ENCODE results near the gene RASA3. TPM values are rescaled to one million over a fixed set of nuclear protein-coding genes. Genes with fewer than 3 reads are reported as not detected.

The RASA3 gene
- total and polyA plus RNA-seq, 2 of the 8 experiments (the other 6 are each of a cell fraction or from before 2014, with no cell fraction given): 7.5 to 21.9 TPM

DNA sequence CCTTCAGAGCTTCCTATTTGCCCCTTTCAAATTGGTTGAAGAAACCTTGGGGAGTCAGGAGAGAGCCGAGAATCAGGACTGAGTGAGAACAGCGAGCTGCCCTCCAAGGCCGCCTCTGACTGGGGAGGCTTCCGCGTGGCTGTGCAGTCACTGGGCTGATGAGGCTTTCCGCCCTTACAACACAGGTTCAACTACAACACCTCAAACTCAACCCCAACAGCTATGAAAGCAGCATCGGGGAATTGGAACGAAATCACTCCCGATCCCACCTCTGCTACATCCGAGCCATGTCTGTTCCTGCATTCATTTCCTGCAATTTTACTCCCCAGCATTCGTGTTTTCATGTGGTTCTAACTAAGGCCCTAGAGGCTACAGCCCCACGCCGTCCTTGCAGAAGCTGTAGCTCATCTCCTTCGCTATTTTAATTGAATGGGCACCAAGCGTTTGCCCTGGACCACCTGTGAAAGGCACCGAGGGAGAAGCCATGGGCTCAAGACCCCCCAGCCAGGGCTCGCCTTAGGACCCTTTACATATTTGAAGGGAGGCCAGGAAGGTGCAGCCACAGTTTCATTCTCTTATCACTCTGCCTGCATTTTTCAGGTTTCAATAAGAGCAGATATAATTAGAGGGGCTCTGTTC, 12.3 kb upstream of the RASA3 start:
- CTCF ChIA-PET (ENCODE audit: partially characterized antibody): interaction anchor here (0.6 to 2.4 kb wide), 11 partner anchors 9 to 678 kb away, joined by 3 to 13 read pairs (median 4); no protein-coding TSS in a partner anchor

More for the DNA sequence above, 12.3 kb upstream of the RASA3 start:
- FAIRE-seq: no peak
- no peak overlapping the region for H3K9ac ChIP-seq (replicated peaks in 1 of 4; ENCODE audit: extremely low read depth in 1 of 4, low read depth in 3 of 4, low read length in 3 of 4)
- H2BK120ac ChIP-seq (replicated peaks; ENCODE audit: low read depth, low read length): no peak overlapping the region
- no peak overlapping the region; the same call in 1 of the 2 replicates for H2BK20ac ChIP-seq (ENCODE audit: low read length)
- no peak overlapping the region for H2AFZ ChIP-seq (ENCODE audit: low read length)
- H2AK5ac ChIP-seq (ENCODE audit: low read depth, low read length): no peak overlapping the region
- H3K79me1 ChIP-seq (ENCODE audit: low read depth, low read length): no peaks in the 10 kb centered on the region
- H2BK15ac ChIP-seq (ENCODE audit: low read length): no peak overlapping the region; the same call in 1 of the 2 replicates
- no peak overlapping the region for H3K27ac ChIP-seq (ENCODE audit: low read depth, low read length)
- no peak overlapping the region for H4K91ac ChIP-seq (replicated peaks; ENCODE audit: insufficient read length, low read length)
- no peak overlapping the region for H3K23ac ChIP-seq (ENCODE audit: insufficient read length)
- H3K36me3 ChIP-seq (ENCODE audit: control insufficient read depth in 2 of 4, insufficient read depth in 4 of 4, low read length in 3 of 4): no peaks in the 10 kb centered on the region; a peak in 1 of 8 replicates
- H2BK12ac ChIP-seq (ENCODE audit: low read depth, low read length): no peak overlapping the region
- H3K79me2 ChIP-seq (ENCODE audit: control insufficient read depth in 1 of 2, insufficient read depth in 2 of 2, low read length in 2 of 2): no peaks in the 10 kb centered on the region
- no peak overlapping the region for H3K4me3 ChIP-seq (ENCODE audit: extremely low read depth in 1 of 4, insufficient read depth in 2 of 4, low read depth in 3 of 4, low read length in 4 of 4)
- H2BK5ac ChIP-seq (ENCODE audit: low read depth, low read length): no peak overlapping the region
- no peak for DNase-seq (ENCODE audit: low read depth in 1 of 2, low spot score in 2 of 2)
- WGBS, 2 experiments (ENCODE audit: extremely low coverage in 1 of 2, insufficient coverage in 1 of 2, insufficient read length in 1 of 2, insufficient replicate concordance in 2 of 2, low coverage in 1 of 2, low lambda C conversion rate in 2 of 2, missing lambda C conversion rate in 1 of 2): 89% methylated on average over 17 of the region's 17 CpGs; no CpG with 5 or more reads in 1 of the 2 experiments
- H3K4me2 ChIP-seq (ENCODE audit: insufficient read depth in 1 of 2, low read depth in 2 of 2, low read length in 2 of 2): no peak overlapping the region
- no peak overlapping the region for H3K14ac ChIP-seq (ENCODE audit: insufficient read length)
- H3K56ac ChIP-seq (replicated peaks; ENCODE audit: insufficient read length, low read depth, low read length): no peak overlapping the region
- no peak overlapping the region for H3K4ac ChIP-seq (replicated peaks; ENCODE audit: insufficient read length, low read depth, low read length)
- H3K9me3 ChIP-seq (ENCODE audit: insufficient read depth in 2 of 2, low read depth in 1 of 2, low read length in 1 of 2): no peaks in the 10 kb centered on the region
- H3K4me1 ChIP-seq (replicated peaks in 1 of 4; ENCODE audit: control insufficient read depth in 3 of 4, insufficient read depth in 4 of 4, low read length in 3 of 4): peaks cover 0 to 3% (median 1%) of the 10 kb centered on the region in 4 experiments; a peak in 2 of 7 replicates
- POLR2A ChIA-PET (ENCODE audit: partially characterized antibody): no interaction called here
- H4K8ac ChIP-seq (ENCODE audit: extremely low read depth, insufficient read depth, low read length): no peak overlapping the region
- peaks cover 9% of the 10 kb centered on the region for H3K23me2 ChIP-seq (ENCODE audit: low read depth, low read length)
- no peak overlapping the region for H3K18ac ChIP-seq (ENCODE audit: extremely low read depth, low read length)
- TF ChIP-seq CEBPB (IDR thresholded peaks at IDR 0.05; ENCODE audit: low read depth, low read length): no peak
- TF ChIP-seq RFX5 (IDR thresholded peaks at IDR 0.05; ENCODE audit: borderline replicate concordance, low read depth, low read length): no peak
- no peak for TF ChIP-seq NANOG (IDR thresholded peaks at IDR 0.05; ENCODE audit: insufficient read depth, low read depth, low read length, poor library complexity, severe bottlenecking)
- TF ChIP-seq CBX5 (IDR thresholded peaks at IDR 0.05; ENCODE audit: low read depth, low read length): no peak
- TF ChIP-seq BACH1 (IDR thresholded peaks at IDR 0.05; ENCODE audit: low read length): no peak
- no peak for TF ChIP-seq SP2 (IDR thresholded peaks at IDR 0.05; ENCODE audit: low read length)
- TF ChIP-seq ASH2L (IDR thresholded peaks at IDR 0.05; ENCODE audit: low read length): no peak
- TF ChIP-seq FOSL1 (IDR thresholded peaks at IDR 0.05; ENCODE audit: insufficient read depth, low read depth, low read length): no peak
- TF ChIP-seq CREB1 (IDR thresholded peaks at IDR 0.05): no peak
- TF ChIP-seq, protein P1, sequence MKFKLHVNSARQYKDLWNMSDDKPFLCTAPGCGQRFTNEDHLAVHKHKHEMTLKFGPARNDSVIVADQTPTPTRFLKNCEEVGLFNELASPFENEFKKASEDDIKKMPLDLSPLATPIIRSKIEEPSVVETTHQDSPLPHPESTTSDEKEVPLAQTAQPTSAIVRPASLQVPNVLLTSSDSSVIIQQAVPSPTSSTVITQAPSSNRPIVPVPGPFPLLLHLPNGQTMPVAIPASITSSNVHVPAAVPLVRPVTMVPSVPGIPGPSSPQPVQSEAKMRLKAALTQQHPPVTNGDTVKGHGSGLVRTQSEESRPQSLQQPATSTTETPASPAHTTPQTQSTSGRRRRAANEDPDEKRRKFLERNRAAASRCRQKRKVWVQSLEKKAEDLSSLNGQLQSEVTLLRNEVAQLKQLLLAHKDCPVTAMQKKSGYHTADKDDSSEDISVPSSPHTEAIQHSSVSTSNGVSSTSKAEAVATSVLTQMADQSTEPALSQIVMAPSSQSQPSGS (IDR thresholded peaks at IDR 0.05; ENCODE audit: low read length): no peak
- no peaks in the 10 kb centered on the region for H3K27me3 ChIP-seq (replicated peaks in 1 of 4; ENCODE audit: control insufficient read depth in 3 of 4, extremely low read depth in 1 of 4, insufficient read depth in 3 of 4, low read length in 3 of 4)
- no peak overlapping the region for H4K5ac ChIP-seq (ENCODE audit: insufficient read length, low read depth, low read length)
- H4K20me1 ChIP-seq (replicated peaks in 1 of 2; ENCODE audit: control insufficient read depth in 1 of 2, insufficient read depth in 2 of 2, low read length in 2 of 2): peaks cover 0 to 10% of the 10 kb centered on the region in 2 experiments
